Hepatocyte (in vitro differentiated cells): ENCODE data around the gene HSPA8. TPM values are rescaled to one million over a fixed set of nuclear protein-coding genes. Genes with fewer than 3 reads are reported as not detected.
A peak's percentile ranks its signal among the peaks of the same experiment; 100 is the strongest.

Experiments
- DNase-seq: peaks from one replicate; pipeline ENCODE4 v3.0.0-alpha.2; 2016; ENCODE audit warnings: low spot score
- H2AFZ ChIP-seq: fragments of 200-600 bp; sonication (generic); 2 replicates; pipeline ENCODE4 v1.6.0; 2016; ENCODE audit warnings: antibody characterized with exemption, mild to moderate bottlenecking
- H3K27ac ChIP-seq: fragments of 200-600 bp; sonication (generic); 2 replicates; pipeline ENCODE4 v1.5.1; 2016; ENCODE audit warnings: mild to moderate bottlenecking
- H3K27me3 ChIP-seq: fragments of 200-600 bp; sonication (generic); 2 replicates; pipeline ENCODE4 v1.6.1; 2016
- H3K36me3 ChIP-seq: fragments of 200-600 bp; sonication (generic); replicated peaks from 2 replicates; pipeline ENCODE4 v1.5.1; 2016; ENCODE audit warnings: low read depth; ENCODE audit not compliant: insufficient read depth
- H3K4me1 ChIP-seq: fragments of 200-600 bp; sonication (generic); 2 replicates; pipeline ENCODE4 v1.5.1; 2016; ENCODE audit warnings: mild to moderate bottlenecking, moderate library complexity; ENCODE audit not compliant: insufficient read depth
- H3K4me2 ChIP-seq: fragments of 200-600 bp; sonication (generic); 2 replicates; pipeline ENCODE4 v1.6.0; 2016
- H3K4me3 ChIP-seq: fragments of 200-600 bp; sonication (generic); 2 replicates; pipeline ENCODE4 v1.5.1; 2016; ENCODE audit warnings: mild to moderate bottlenecking
- H3K79me2 ChIP-seq: fragments of 200-600 bp; sonication (generic); 2 replicates; pipeline ENCODE4 v1.6.0; 2017; ENCODE audit warnings: mild to moderate bottlenecking
- H3K9me2 ChIP-seq: fragments of 200-600 bp; sonication (generic); replicated peaks from 2 replicates; pipeline ENCODE4 v1.6.0; 2017; ENCODE audit warnings: mild to moderate bottlenecking; ENCODE audit not compliant: insufficient read depth
- H3K9me3 ChIP-seq: fragments of 200-600 bp; sonication (generic); 2 replicates; pipeline ENCODE4 v1.5.1; 2016; ENCODE audit warnings: low read depth, mild to moderate bottlenecking
- H4K20me1 ChIP-seq: fragments of 200-600 bp; sonication (generic); 2 replicates; pipeline ENCODE4 v1.6.0; 2016; ENCODE audit warnings: mild to moderate bottlenecking; ENCODE audit not compliant: insufficient read depth, poor library complexity, severe bottlenecking
- EZH2 ChIP-seq: fragments of 200-600 bp; sonication (generic); IDR thresholded peaks from 2 replicates; pipeline ENCODE4 v1.6.1; 2016; ENCODE audit warnings: antibody characterized with exemption, mild to moderate bottlenecking, borderline replicate concordance
- EZH2phosphoT487 ChIP-seq: fragments of 200-600 bp; sonication (generic); IDR thresholded peaks from one replicate; pipeline ENCODE4 v1.6.1; 2018; ENCODE audit warnings: antibody characterized with exemption, mild to moderate bottlenecking, low read depth, moderate library complexity; ENCODE audit not compliant: unreplicated experiment, severe bottlenecking
- WGBS: methylation state at CpG from one replicate; pipeline ENCODE4 v1.1.6; 2016; ENCODE audit warnings: low lambda C conversion rate; ENCODE audit errors: missing lambda C conversion rate; 5-methylcytosine and 5-hydroxymethylcytosine counted together
- polyA plus RNA-seq: library from polyadenylated mRNA; unstranded; fragments of >200 nt; fragmentation: Nextera tagmentation; extraction: Ambion mirVana; gene quantifications from 2 replicates; pipeline ENCODE4 v1.2.1, GENCODE V29; 2016
- total RNA-seq: library from RNA; depleted of rRNA; stranded (reverse); fragments of >200 nt; gene quantifications from 2 replicates; pipeline ENCODE4 v1.2.3, GENCODE V29; 2014
- TF ChIP-seq, protein P1 (sequence below): fragments of 200-600 bp; sonication (generic); IDR thresholded peaks from 2 replicates; pipeline ENCODE4 v1.5.1; 2016; ENCODE audit warnings: antibody characterized with exemption, mild to moderate bottlenecking; ENCODE audit not compliant: poor library complexity

HSPA8 gene
- total RNA-seq (1,636 and 1,726 TPM in 2 replicates), polyA plus RNA-seq (631 and 669 TPM in 2 replicates)

DNA sequence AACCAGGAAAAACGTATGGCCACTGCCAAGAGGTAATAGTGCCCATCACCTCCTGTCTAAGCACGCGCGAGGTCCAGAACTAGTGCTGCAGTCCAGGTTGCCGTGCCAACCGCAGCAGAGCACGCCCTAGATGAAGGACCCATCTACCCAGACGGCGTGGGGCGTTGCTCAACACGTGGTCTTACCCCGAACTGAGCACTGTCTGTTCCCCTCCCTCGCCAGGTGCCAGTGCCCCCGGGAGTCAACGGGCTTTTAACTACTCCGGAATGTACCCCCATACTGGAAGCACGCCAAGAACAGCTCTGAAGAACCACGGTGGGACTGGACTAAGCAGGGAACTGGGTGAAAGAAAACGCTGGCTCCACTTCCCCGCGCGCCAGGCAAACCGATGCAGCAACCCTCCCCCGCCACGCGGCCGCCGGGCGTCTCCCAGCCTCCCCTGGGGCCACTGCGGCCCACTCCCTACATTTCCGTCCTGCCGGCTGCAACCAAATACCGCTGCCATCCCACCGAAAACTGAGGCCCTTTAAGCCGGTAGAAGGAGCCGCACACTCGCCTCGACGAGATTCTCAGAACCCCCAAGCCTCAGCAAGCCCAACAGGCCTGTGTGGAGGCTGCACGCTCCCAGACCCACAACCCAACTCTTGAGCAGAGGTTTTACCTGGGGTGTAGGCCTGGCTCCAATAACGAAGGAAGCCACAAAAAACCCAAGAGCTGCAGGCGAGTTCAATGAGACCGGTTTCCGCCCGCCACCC is at the start of gene HSPA8:
HSPA8 (minus strand) TSS at position 734 of the 755 bp plus-strand sequence. CDS start 812 bp downstream, outside the sequence.
- H3K27ac ChIP-seq: peak within 1 kb of the TSS; percentile 99
- H4K20me1 ChIP-seq: peaks cover 52% of the 10 kb centered on the region
- H3K27me3 ChIP-seq: no peaks in the 10 kb centered on the region
- peak within 1 kb of the TSS; percentile 52 for H3K4me3 ChIP-seq
- peak within 1 kb of the TSS; percentile 64 for H2AFZ ChIP-seq
- no peaks in the 10 kb centered on the region for H3K9me3 ChIP-seq
- H3K9me2 ChIP-seq: no peaks in the 10 kb centered on the region
- no peaks in the 10 kb centered on the region for H3K36me3 ChIP-seq
- DNase-seq: peak; percentile 71
- H3K4me2 ChIP-seq: peak within 1 kb of the TSS; percentile 93
- H3K79me2 ChIP-seq: peaks cover 73% of the 10 kb centered on the region
- TF ChIP-seq EZH2 (no peak), EZH2phosphoT487 (no peak)
- TF ChIP-seq, protein P1, sequence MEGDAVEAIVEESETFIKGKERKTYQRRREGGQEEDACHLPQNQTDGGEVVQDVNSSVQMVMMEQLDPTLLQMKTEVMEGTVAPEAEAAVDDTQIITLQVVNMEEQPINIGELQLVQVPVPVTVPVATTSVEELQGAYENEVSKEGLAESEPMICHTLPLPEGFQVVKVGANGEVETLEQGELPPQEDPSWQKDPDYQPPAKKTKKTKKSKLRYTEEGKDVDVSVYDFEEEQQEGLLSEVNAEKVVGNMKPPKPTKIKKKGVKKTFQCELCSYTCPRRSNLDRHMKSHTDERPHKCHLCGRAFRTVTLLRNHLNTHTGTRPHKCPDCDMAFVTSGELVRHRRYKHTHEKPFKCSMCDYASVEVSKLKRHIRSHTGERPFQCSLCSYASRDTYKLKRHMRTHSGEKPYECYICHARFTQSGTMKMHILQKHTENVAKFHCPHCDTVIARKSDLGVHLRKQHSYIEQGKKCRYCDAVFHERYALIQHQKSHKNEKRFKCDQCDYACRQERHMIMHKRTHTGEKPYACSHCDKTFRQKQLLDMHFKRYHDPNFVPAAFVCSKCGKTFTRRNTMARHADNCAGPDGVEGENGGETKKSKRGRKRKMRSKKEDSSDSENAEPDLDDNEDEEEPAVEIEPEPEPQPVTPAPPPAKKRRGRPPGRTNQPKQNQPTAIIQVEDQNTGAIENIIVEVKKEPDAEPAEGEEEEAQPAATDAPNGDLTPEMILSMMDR: no peak
- H3K4me1 ChIP-seq: peaks cover 26% of the 10 kb centered on the region
- under 1% methylated on average over 45 of the region's 45 CpGs for WGBS

DNA sequence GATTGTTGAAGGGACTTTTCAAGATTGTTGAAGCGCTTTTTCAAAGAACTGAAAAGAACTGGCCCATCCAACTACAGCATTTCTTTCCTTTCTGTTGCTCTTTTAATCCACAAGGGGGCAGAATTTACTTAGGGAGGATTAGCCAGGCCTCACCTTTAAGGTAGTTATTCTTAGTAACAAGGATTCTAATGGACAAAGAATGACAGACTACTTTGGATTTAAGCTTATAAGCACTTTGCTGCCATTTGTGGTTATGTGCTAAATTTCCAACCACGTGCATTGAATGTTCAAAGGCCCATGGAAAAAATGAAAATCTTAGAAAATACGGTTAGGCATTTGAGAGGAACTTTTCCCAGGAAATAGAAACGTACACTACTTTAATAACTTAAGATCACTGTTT is 49.5 kb upstream of the HSPA8 start:
- Histone ChIP-seq H3K4me1 (peaks cover 9% of the 10 kb centered on the region), H2AFZ (no peak overlapping the region), H3K9me2 (no peaks in the 10 kb centered on the region), H3K4me3 (no peak overlapping the region), H3K9me3 (no peaks in the 10 kb centered on the region), H3K36me3 (no peaks in the 10 kb centered on the region), H3K27ac (peak overlapping the region; percentile 35), H3K4me2 (no peak overlapping the region), H3K79me2 (no peaks in the 10 kb centered on the region), H4K20me1 (no peaks in the 10 kb centered on the region), H3K27me3 (no peaks in the 10 kb centered on the region)
- no peak for TF ChIP-seq EZH2phosphoT487
- TF ChIP-seq, protein P1: peak; percentile 80
- DNase-seq: peak; percentile 72
- 65% methylated on average over 4 of the region's 4 CpGs for WGBS

DNA sequence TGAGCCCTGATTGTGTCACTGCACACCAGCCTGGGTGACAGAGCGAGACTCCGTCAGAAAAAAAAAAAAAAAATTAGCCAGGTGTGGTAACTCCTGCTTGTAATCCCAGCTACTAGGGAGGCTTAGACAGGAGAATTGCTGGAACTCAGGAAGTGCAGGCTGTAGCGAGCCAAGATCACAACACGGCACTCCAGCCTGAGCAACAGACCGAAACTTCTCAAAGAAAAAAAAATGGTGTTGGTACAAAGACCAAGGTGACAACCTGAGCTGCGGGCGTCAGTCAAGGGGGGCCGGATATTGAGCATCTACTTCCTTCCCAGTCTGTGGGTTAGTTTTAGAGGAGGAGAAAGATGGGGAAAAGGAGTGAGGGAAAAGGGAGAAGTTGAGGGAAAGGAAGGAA is 48.5 kb upstream of the HSPA8 start:
- Histone ChIP-seq H3K36me3 (no peaks in the 10 kb centered on the region), H3K4me1 (peaks cover 9% of the 10 kb centered on the region), H3K9me2 (no peaks in the 10 kb centered on the region), H4K20me1 (no peaks in the 10 kb centered on the region), H3K9me3 (no peaks in the 10 kb centered on the region), H2AFZ (no peak overlapping the region), H3K4me2 (no peak overlapping the region), H3K27ac (no peak overlapping the region), H3K79me2 (no peaks in the 10 kb centered on the region), H3K4me3 (no peak overlapping the region), H3K27me3 (no peaks in the 10 kb centered on the region)
- TF ChIP-seq, protein P1: no peak
- TF ChIP-seq EZH2 (no peak), EZH2phosphoT487 (no peak)
- WGBS: 87% methylated on average over 8 of the region's 8 CpGs
- DNase-seq: no peak
